H1 (cell line): ENCODE data around the gene CNTD1. TPM values are rescaled to one million over a fixed set of nuclear protein-coding genes. Genes with fewer than 3 reads are reported as not detected.

Experiments
- BACH1 ChIP-seq: IDR thresholded peaks from 2 replicates; pipeline ENCODE4 v1.6.1; 2012; ENCODE audit warnings: low read length, improper control_type of control experiment
- CHD7 ChIP-seq: fragments of 300-600 bp; sonication (generic); IDR thresholded peaks from 2 replicates; pipeline ENCODE4 v1.7.1; 2012; ENCODE audit warnings: low read length, moderate library complexity, mild to moderate bottlenecking, inconsistent platforms; ENCODE audit not compliant: insufficient replicate concordance
- EZH2 ChIP-seq: fragments of 200-600 bp; sonication (generic); IDR thresholded peaks from 2 replicates; pipeline ENCODE4 v1.7.1; 2012; ENCODE audit warnings: low read depth, mild to moderate bottlenecking, moderate library complexity, low read length, inconsistent platforms; ENCODE audit not compliant: severe bottlenecking
- MAFK ChIP-seq: IDR thresholded peaks from 2 replicates; pipeline ENCODE4 v1.6.1; 2012; ENCODE audit warnings: low read depth, mild to moderate bottlenecking, improper control_type of control experiment, low read length
- SIX5 ChIP-seq: IDR thresholded peaks from 2 replicates; pipeline ENCODE4 v1.6.1; 2011; ENCODE audit warnings: mild to moderate bottlenecking, low read depth, low read length
- polyA plus RNA-seq, 7 experiments: library from polyadenylated mRNA; depleted of rRNA in 3 of 7; stranded (reverse) in 5 of 7; unstranded in 2 of 7; fragments of >200 nt in 5 of 7; fragments of 200-250 nt in 2 of 7; gene quantifications; 1 replicate in 5 of 7; 2 replicates in 1 of 7; 4 replicates in 1 of 7; pipeline versions ENCODE4 v1.2.1 to v1.2.3, GENCODE V29; 2011 to 2013; ENCODE audit warnings: missing spikeins in 2 of 7, mixed read lengths in 2 of 7
- total RNA-seq: library from RNA; stranded (reverse); fragmentation: NEBNext Ultra II Directional; extraction: Animal tissue kit (Norgen Biotek cat#: 25700); gene quantifications from 2 replicates; pipeline ENCODE4 v1.2.1, GENCODE V29; 2021

CNTD1 gene
- total and polyA plus RNA-seq, 2 of the 8 experiments (the other 6 are each of a cell fraction or from before 2014, with no cell fraction given), result not detected

GRCh38 chr17:42748908-42749798 lies 49.5 kb upstream of the CNTD1 start (continued):
- TF ChIP-seq CHD7 (no peak), BACH1 (no peak), MAFK (no peak), EZH2 (no peak), SIX5 (no peak)
- TF ChIP-seq, all 59 proteins: peak for 0
